Keratinocyte (primary cell): ENCODE results near the gene CDKAL1. TPM values are rescaled to one million over a fixed set of nuclear protein-coding genes. Genes with fewer than 3 reads are reported as not detected.

Experiments used
- DNase-seq: peaks from one replicate; pipeline ENCODE4 v3.0.0-alpha.2; 2011; ENCODE audit warnings: low read depth, missing footprints, low spot score
- FAIRE-seq: peaks from 2 replicates; lab custom pipeline; 2011; peaks lifted over from hg19 to GRCh38; lab: Jason Lieb, UNC
- H2AFZ ChIP-seq: 2 replicates; pipeline ENCODE4 v1.6.0; 2012; ENCODE audit warnings: low read length, control low read depth, inconsistent platforms; ENCODE audit not compliant: control insufficient read depth
- H3K27ac ChIP-seq: 2 replicates; pipeline ENCODE4 v1.5.1; 2011; ENCODE audit warnings: low read length; ENCODE audit not compliant: control insufficient read depth, insufficient read depth
- H3K27me3 ChIP-seq: 3 replicates; pipeline ENCODE4 v1.6.0; 2011; ENCODE audit warnings: low read length; ENCODE audit not compliant: control insufficient read depth, insufficient read depth; ENCODE audit errors: extremely low read depth
- H3K36me3 ChIP-seq, 2 experiments: 2 replicates in 1 of 2; 3 replicates in 1 of 2; pipeline ENCODE4 v1.5.1; 2011; ENCODE audit warnings: low read length in 2 of 2, mild to moderate bottlenecking in 1 of 2; ENCODE audit not compliant: control insufficient read depth in 2 of 2, insufficient read depth in 2 of 2; ENCODE audit errors: extremely low read depth in 1 of 2
- H3K4me1 ChIP-seq: 3 replicates; pipeline ENCODE4 v1.5.1; 2011; ENCODE audit warnings: low read length; ENCODE audit not compliant: control insufficient read depth, insufficient read depth; ENCODE audit errors: extremely low read depth
- H3K4me2 ChIP-seq: 3 replicates; pipeline ENCODE4 v1.6.0; 2011; ENCODE audit warnings: low read depth, low read length; ENCODE audit not compliant: control insufficient read depth, insufficient read depth; ENCODE audit errors: extremely low read depth
- H3K4me3 ChIP-seq, 3 experiments: fragments of 200-600 bp in 1 of 3; sonication (generic) in 1 of 3; 2 replicates in 2 of 3; 3 replicates in 1 of 3; pipeline ENCODE4 v1.5.1; 2011 to 2016; ENCODE audit warnings: low read length in 3 of 3, mild to moderate bottlenecking in 3 of 3, control low read depth in 2 of 3, inconsistent platforms in 1 of 3, low read depth in 1 of 3, mixed read lengths in 1 of 3, mixed run types in 1 of 3, moderate library complexity in 1 of 3; ENCODE audit not compliant: control insufficient read depth in 2 of 3, insufficient read depth in 2 of 3; ENCODE audit errors: extremely low read depth in 1 of 3
- H3K79me2 ChIP-seq: 2 replicates; pipeline ENCODE4 v1.6.0; 2012; ENCODE audit warnings: low read length; ENCODE audit not compliant: control insufficient read depth, insufficient read depth
- H3K9ac ChIP-seq: 3 replicates; pipeline ENCODE4 v1.6.0; 2011; ENCODE audit warnings: low read length; ENCODE audit not compliant: control insufficient read depth, insufficient read depth; ENCODE audit errors: extremely low read depth
- H3K9me1 ChIP-seq: 3 replicates; pipeline ENCODE4 v1.6.0; 2011; ENCODE audit warnings: low read length; ENCODE audit not compliant: control insufficient read depth, insufficient read depth; ENCODE audit errors: extremely low read depth
- H3K9me3 ChIP-seq: 2 replicates; pipeline ENCODE4 v1.5.1; 2012; ENCODE audit warnings: low read depth, low read length; ENCODE audit not compliant: control insufficient read depth
- H4K20me1 ChIP-seq: 3 replicates; pipeline ENCODE4 v1.6.0; 2011; ENCODE audit warnings: low read length; ENCODE audit not compliant: control insufficient read depth, insufficient read depth; ENCODE audit errors: extremely low read depth
- CTCF ChIP-seq, 3 experiments: IDR thresholded peaks in 1 of 3; conservative IDR thresholded peaks in 1 of 3; optimal IDR thresholded peaks in 1 of 3; 2 replicates in 2 of 3; 3 replicates in 1 of 3; pipeline versions ENCODE3 to v1.5.1; 2011; ENCODE audit warnings: low read length in 3 of 3, mild to moderate bottlenecking in 3 of 3, moderate library complexity in 2 of 3, control low read depth in 1 of 3, inconsistent platforms in 1 of 3; ENCODE audit not compliant: insufficient read depth in 2 of 3; ENCODE audit errors: extremely low read depth in 1 of 3
- EZH2 ChIP-seq: IDR thresholded peaks from one replicate; pipeline ENCODE4 v1.6.1; 2012; ENCODE audit warnings: inconsistent platforms, mild to moderate bottlenecking, low read length, moderate library complexity
- dilution Hi-C: fragments of 300-500 bp; cut with MboI; formaldehyde crosslinking; loops from one replicate; pipeline ENCODE4 v1.7.0; 2020; ENCODE audit warnings: low sequenced_read_pairs; ENCODE audit not compliant: extremely low pct_ligation_motif_present
- polyA plus RNA-seq, 5 experiments: library from polyadenylated mRNA; depleted of rRNA in 3 of 5; stranded (reverse) in 3 of 5; stranded (forward) in 1 of 5; unstranded in 1 of 5; fragments of >200 nt; gene quantifications; 1 replicate in 1 of 5; 2 replicates in 3 of 5; 3 replicates in 1 of 5; pipeline versions ENCODE4 v1.2.1 to v1.2.3, GENCODE V29; 2011 to 2012; ENCODE audit warnings: missing spikeins in 2 of 5, low read depth in 1 of 5, low replicate concordance in 1 of 5

Gene CDKAL1
- polyA plus RNA-seq, 1 donor (not counting 4 experiments of a cell fraction or from before 2014, with no cell fraction given), result 5.6 TPM

GRCh38 chr6:20924911-20925543, 390.8 kb downstream of the CDKAL1 start:
- Histone ChIP-seq H3K4me1 (no peaks in the 10 kb centered on the region), H3K4me3 (no peak overlapping the region), H2AFZ (no peak overlapping the region), H3K4me2 (no peak overlapping the region), H3K9me3 (no peaks in the 10 kb centered on the region), H3K9me1 (no peaks in the 10 kb centered on the region), H3K9ac (no peak overlapping the region), H3K79me2 (no peaks in the 10 kb centered on the region), H3K27me3 (no peaks in the 10 kb centered on the region), H4K20me1 (no peaks in the 10 kb centered on the region), H3K36me3 (no peaks in the 10 kb centered on the region), H3K27ac (no peak overlapping the region)
- no peak for DNase-seq
- no peak for TF ChIP-seq EZH2
- TF ChIP-seq CTCF (optimal IDR thresholded peaks at IDR 0.05 in 1 of 3, IDR thresholded peaks at IDR 0.05 in 1 of 3, conservative IDR thresholded peaks at IDR 0.05 in 1 of 3; ENCODE audit: extremely low read depth in 1 of 3, insufficient read depth in 2 of 3, low read length in 3 of 3), result no peak
- FAIRE-seq, result no peak
- dilution Hi-C loops, result no loop called here

- Histone ChIP-seq H3K4me3 (no peak overlapping the region), H3K9me3 (no peaks in the 10 kb centered on the region), H3K4me2 (no peak overlapping the region), H4K20me1 (no peaks in the 10 kb centered on the region), H3K4me1 (no peaks in the 10 kb centered on the region), H3K79me2 (no peaks in the 10 kb centered on the region), H2AFZ (no peak overlapping the region), H3K27me3 (no peaks in the 10 kb centered on the region), H3K36me3 (no peaks in the 10 kb centered on the region), H3K27ac (no peak overlapping the region), H3K9me1 (no peaks in the 10 kb centered on the region), H3K9ac (no peak overlapping the region)
- DNase-seq, result no peak
- TF ChIP-seq CTCF (optimal IDR thresholded peaks at IDR 0.05 in 1 of 3, IDR thresholded peaks at IDR 0.05 in 1 of 3, conservative IDR thresholded peaks at IDR 0.05 in 1 of 3; ENCODE audit: extremely low read depth in 1 of 3, insufficient read depth in 2 of 3, low read length in 3 of 3) (no peak), EZH2 (no peak)
- FAIRE-seq, result no peak
- dilution Hi-C loops, result no loop called here
These were observed 393.0 kb downstream of the CDKAL1 start for GRCh38 chr6:20927130-20927860.
